Esophagus squamous epithelium (tissue), 4 donors: ENCODE results near the gene SERTM2.

Source experiments
- POLR2A ChIP-seq, 4 donors: fragments of 450-650 bp; IDR thresholded peaks; one replicate each; pipeline ENCODE4 v1.6.1; 2017; ENCODE audit warnings: antibody characterized with exemption in 4 of 4, mild to moderate bottlenecking in 4 of 4, moderate library complexity in 3 of 4
- TF ChIP-seq, protein P1 (sequence below), 6 experiments: fragments of 450-650 bp in 4 of 6; fragments of 200-600 bp in 2 of 6; sonication (generic) in 2 of 6; IDR thresholded peaks; one replicate each; pipeline ENCODE4 v1.5.1; 2016 to 2019; ENCODE audit warnings: antibody characterized with exemption in 6 of 6, mild to moderate bottlenecking in 4 of 6, moderate library complexity in 4 of 6

GRCh38 chrX:111555406-111555958, 44.0 kb downstream of the SERTM2 start:
- TF ChIP-seq, protein P1, sequence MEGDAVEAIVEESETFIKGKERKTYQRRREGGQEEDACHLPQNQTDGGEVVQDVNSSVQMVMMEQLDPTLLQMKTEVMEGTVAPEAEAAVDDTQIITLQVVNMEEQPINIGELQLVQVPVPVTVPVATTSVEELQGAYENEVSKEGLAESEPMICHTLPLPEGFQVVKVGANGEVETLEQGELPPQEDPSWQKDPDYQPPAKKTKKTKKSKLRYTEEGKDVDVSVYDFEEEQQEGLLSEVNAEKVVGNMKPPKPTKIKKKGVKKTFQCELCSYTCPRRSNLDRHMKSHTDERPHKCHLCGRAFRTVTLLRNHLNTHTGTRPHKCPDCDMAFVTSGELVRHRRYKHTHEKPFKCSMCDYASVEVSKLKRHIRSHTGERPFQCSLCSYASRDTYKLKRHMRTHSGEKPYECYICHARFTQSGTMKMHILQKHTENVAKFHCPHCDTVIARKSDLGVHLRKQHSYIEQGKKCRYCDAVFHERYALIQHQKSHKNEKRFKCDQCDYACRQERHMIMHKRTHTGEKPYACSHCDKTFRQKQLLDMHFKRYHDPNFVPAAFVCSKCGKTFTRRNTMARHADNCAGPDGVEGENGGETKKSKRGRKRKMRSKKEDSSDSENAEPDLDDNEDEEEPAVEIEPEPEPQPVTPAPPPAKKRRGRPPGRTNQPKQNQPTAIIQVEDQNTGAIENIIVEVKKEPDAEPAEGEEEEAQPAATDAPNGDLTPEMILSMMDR (IDR thresholded peaks at IDR 0.05): no peak
- no peak for TF ChIP-seq POLR2A (IDR thresholded peaks at IDR 0.05)
